Measurements from ENCODE around the gene MKRN1.

MKRN1 gene

GRCh38 chr7:140435252-140435895 is 43.9 kb downstream of the MKRN1 start:
- TF ChIP-seq EZH2 (IDR thresholded peaks at IDR 0.05; ENCODE audit: borderline replicate concordance, low read length), result no peak
- TF ChIP-seq CTCF (IDR thresholded peaks at IDR 0.05; ENCODE audit: low read length), result no peak
- H3K79me2 ChIP-seq (ENCODE audit: insufficient read depth, low read length), result no peaks in the 10 kb centered on the region
- H3K9me2 ChIP-seq (ENCODE audit: low read depth, low read length), result no peaks in the 10 kb centered on the region
- H3K36me3 ChIP-seq (ENCODE audit: insufficient read depth, low read length), result no peaks in the 10 kb centered on the region
- H3F3A ChIP-seq (ENCODE audit: insufficient read depth, low read length), result no peaks in the 10 kb centered on the region
- no peaks in the 10 kb centered on the region for H3K27me3 ChIP-seq (ENCODE audit: insufficient read depth, low read length)
- H3K9ac ChIP-seq (ENCODE audit: low read length), result no peak overlapping the region
- no peaks in the 10 kb centered on the region for H3K9me3 ChIP-seq (ENCODE audit: low read length)
- no peak overlapping the region for H3K27ac ChIP-seq (ENCODE audit: low read depth, low read length, poor library complexity, severe bottlenecking)
- no peaks in the 10 kb centered on the region for H3K4me1 ChIP-seq (ENCODE audit: insufficient read depth, low read length, severe bottlenecking)
- no peak overlapping the region for H3K4me3 ChIP-seq (ENCODE audit: low read depth, low read length, poor library complexity, severe bottlenecking)
- no peak overlapping the region for H2AFZ ChIP-seq (ENCODE audit: low read length)
- no peak overlapping the region for H3K4me2 ChIP-seq (ENCODE audit: low read length)
- H4K20me1 ChIP-seq (ENCODE audit: insufficient read depth, low read length), result no peaks in the 10 kb centered on the region

- Histone ChIP-seq H3K4me1 (ENCODE audit: insufficient read depth, low read length, severe bottlenecking) (no peaks in the 10 kb centered on the region), H3K9me3 (ENCODE audit: low read length) (no peaks in the 10 kb centered on the region), H4K20me1 (ENCODE audit: insufficient read depth, low read length) (no peaks in the 10 kb centered on the region), H3K27me3 (ENCODE audit: insufficient read depth, low read length) (peaks cover 8% of the 10 kb centered on the region; the same call in 1 of the 2 replicates), H3K4me3 (ENCODE audit: low read depth, low read length, poor library complexity, severe bottlenecking) (no peak overlapping the region), H3K27ac (ENCODE audit: low read depth, low read length, poor library complexity, severe bottlenecking) (no peak overlapping the region), H3K9ac (ENCODE audit: low read length) (no peak overlapping the region), H3F3A (ENCODE audit: insufficient read depth, low read length) (no peaks in the 10 kb centered on the region), H3K36me3 (ENCODE audit: insufficient read depth, low read length) (no peaks in the 10 kb centered on the region), H2AFZ (ENCODE audit: low read length) (no peak overlapping the region), H3K4me2 (ENCODE audit: low read length) (no peak overlapping the region), H3K79me2 (ENCODE audit: insufficient read depth, low read length) (no peaks in the 10 kb centered on the region), H3K9me2 (ENCODE audit: low read depth, low read length) (no peaks in the 10 kb centered on the region)
- TF ChIP-seq EZH2 (IDR thresholded peaks at IDR 0.05; ENCODE audit: borderline replicate concordance, low read length) (no peak), CTCF (IDR thresholded peaks at IDR 0.05; ENCODE audit: low read length) (no peak)
Observed at GRCh38 chr7:140433396-140433795, 45.9 kb downstream of the MKRN1 start.

DNA sequence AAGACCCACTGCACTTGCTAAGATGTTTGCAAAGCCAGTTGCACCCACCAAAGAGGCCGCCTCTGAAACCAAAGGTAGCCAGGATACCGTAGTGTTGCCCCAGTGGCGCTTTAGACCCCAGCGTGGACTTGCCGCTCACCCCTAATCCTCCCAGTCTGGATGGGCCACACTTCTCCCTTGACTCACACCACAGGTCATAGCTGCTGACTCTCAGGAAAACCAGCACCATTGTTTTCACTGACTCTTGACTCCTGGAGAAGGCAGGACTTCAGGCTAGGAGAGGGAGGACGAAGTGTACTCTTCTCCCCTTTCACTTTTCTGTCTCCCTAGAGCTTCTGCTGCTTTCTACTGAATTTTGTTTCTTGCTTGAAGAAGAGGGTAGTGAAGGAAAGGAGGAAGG is 53.2 kb downstream of the MKRN1 start:
- Histone ChIP-seq H3K36me3 (ENCODE audit: insufficient read depth, low read length) (no peaks in the 10 kb centered on the region), H3K4me1 (ENCODE audit: insufficient read depth, low read length, severe bottlenecking) (no peaks in the 10 kb centered on the region), H3K9ac (ENCODE audit: low read length) (no peak overlapping the region), H2AFZ (ENCODE audit: low read length) (no peak overlapping the region), H3K79me2 (ENCODE audit: insufficient read depth, low read length) (no peaks in the 10 kb centered on the region), H3K27ac (ENCODE audit: low read depth, low read length, poor library complexity, severe bottlenecking) (no peak overlapping the region), H3K9me2 (ENCODE audit: low read depth, low read length) (no peaks in the 10 kb centered on the region), H3K9me3 (ENCODE audit: low read length) (no peaks in the 10 kb centered on the region), H3K4me3 (ENCODE audit: low read depth, low read length, poor library complexity, severe bottlenecking) (no peak overlapping the region), H4K20me1 (ENCODE audit: insufficient read depth, low read length) (no peaks in the 10 kb centered on the region), H3K4me2 (ENCODE audit: low read length) (no peak overlapping the region), H3F3A (ENCODE audit: insufficient read depth, low read length) (no peaks in the 10 kb centered on the region), H3K27me3 (ENCODE audit: insufficient read depth, low read length) (peaks cover 10% of the 10 kb centered on the region; the same call in 1 of the 2 replicates)
- TF ChIP-seq EZH2 (IDR thresholded peaks at IDR 0.05; ENCODE audit: borderline replicate concordance, low read length) (no peak), CTCF (IDR thresholded peaks at IDR 0.05; ENCODE audit: low read length) (no peak)

Data from OCI-LY1 (cell line).